Inflammatory macrophage treated with lipopolysaccharide for 4 hours (primary cell): ENCODE data around the gene CHGA.

Experiments
- DNase-seq: peaks from one replicate; pipeline ENCODE4 v3.0.0-alpha.2; 2020

Gene CHGA

DNA sequence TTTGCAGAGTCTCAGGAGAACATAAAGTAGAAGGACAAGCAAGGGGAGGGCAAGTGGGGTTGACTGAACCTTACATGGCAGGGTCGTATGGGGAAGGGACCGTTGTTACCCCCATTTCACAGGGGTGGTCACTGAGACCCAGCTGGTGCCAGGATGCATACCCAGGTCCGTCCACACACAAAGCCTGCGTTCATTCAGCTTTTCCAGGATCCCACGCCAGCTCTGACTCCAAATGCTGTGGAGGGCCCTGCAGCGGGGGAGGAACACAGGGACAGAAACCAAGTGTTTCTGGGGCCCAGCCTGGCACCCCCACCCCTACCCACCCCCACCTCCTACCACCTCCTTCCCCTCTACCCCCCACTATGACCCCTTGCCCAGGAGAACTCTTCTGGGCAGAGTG is 16.5 kb upstream of the CHGA start:
- no peak for DNase-seq

DNA sequence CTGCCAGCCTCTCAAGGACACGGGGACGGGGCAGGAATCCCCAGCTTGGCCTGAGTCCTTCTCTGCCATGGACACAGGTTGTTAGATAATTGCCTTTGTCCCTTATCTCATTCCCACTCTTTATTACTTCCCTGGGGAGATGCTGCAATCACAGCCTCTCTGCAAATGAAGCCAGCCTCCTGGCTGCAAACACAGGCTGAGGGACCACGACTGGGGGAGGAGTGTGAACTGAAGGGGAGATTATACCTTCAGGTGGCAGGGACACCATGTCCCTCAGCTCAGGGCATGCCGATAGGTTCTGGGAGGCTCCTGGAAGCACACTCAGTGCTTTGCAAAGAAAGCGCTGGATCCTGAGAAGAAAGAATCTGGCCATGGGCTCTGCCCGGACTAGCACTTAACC is 16.1 kb upstream of the CHGA start:
- DNase-seq: no peak

DNA sequence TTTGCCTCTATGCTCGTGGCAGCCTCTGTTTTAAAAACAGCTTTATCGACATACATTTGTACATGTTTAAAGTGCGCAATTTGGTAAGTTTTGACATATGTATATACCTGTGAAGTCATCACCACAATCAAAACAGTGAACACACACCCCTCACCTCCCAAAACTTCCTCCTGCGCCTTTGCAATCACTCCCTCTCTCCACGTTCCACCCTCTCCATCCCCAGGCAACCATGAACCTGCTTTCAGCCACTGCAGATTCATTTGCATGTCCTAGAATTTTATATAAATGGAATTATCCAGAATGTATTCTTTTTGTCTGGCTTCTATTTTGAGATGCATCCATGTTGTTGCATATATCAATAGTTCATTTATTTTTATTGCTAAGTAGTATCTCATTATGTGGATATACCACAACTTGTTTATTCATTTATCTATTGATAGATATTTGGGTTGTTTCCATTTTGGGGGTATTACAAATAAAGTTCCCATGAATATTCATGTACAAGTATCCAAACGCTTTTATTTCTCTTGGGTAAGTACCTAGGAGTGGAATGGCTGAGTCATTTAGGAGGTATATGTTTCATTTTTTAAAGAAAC is 15.5 kb upstream of the CHGA start:
- DNase-seq: no peak

DNA sequence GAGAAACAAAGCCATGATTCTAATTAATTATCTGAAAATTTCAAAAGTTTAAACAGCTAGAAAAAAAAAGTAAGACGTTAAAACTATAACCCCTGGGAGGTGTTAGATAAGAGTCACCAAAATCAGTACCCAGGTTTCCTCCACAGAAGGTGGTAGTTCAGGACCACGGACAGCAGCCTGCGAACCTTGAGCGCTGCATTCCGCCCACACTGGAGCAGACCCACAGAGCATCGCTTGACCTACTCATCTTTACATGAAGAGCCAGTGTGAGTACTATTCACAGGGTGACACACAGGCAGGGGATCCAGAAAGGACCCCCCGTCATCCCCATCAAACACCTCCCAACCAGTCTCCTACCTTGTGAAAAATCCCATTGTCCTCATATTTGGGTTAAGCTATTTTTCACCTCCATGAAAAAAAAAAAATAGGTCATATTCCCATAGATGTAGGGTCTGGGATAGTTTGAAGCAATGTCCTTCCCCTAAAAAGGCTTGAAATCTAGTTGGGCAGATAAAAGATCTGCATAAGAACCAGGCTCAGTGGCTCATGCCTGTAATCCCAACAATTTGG is 8.8 kb upstream of the CHGA start:
- DNase-seq: peak; percentile 23

DNA sequence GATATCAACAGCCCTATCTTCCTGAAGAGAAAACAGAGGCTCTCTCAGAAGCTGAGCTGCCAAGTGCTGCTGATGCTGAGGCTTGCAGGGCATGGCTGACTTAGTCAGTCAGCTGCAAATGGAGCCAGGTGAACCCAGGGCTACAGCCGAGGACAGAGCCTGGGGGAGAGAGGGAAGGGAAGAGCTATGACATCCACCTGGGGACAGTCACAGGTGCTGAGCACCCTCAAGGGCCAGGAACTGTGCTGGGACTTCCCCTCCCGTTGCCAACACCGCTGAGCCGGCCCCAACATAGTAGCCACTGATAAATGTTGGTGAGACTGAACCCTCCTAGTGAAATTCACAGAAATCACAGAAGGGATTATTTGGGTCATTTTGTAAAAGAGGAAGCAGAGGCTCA is 6.7 kb upstream of the CHGA start:
- no peak for DNase-seq

DNA sequence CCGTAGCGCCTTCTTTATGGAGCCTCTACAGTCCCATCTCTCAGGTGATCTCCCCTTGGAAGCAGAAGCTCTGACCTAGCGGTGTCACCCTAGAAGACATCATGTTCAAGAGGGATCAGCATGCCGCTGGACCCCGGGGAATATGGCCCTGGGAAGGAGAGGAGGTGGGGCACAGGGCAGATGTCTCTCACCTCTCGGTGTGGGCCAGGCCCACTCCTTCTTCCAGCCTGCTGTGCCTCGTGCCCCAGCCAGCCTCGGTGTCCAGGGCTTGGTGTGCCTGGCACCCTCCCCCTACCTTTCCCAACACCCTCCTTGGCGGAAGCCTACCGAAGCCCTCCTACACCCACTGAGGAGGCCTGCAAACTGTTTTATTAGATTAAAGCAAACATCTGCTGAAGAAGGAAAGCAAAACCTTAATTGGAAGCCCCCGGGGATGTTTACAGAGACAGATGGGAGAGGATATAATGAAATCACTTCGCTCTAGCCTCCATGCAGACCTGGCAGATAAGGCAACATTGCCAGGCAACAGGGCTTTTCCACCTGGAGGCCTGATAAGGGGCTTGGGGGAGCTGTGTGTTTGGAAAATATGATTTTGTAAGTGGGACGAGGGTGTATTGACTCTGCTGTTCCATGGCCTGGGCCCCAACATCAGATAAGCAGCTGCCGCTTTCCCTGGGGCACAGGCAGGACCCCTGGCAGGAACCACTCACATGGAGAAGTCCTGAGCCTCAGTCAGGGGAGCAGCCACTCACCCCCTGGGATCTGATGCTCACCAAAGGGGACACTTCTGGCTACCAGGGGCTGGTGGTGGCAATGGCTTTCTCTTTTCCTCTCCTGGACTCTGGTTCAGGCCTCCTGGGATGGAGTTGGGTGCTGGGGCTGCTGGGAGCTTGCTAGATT is 5.7 kb upstream of the CHGA start:
- no peak for DNase-seq

DNA sequence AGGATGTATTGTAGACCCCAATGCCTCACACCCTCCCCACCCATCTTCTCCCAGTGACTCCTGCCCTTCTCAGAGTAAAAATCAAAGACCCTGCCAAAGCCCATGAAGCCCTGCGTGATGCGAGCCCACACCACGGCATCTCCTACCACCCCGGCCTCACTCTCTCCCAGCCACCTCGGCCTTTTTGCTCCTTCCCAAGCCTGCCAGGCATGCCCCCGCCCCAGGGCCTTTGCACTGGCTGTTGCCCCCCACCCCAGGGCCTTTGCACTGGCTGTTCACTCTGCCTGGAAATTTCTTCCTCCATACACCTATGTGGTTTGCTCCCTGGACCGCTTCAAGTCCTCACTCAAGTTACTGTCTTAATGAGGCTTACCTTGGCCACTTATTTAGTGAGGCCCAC is 5.0 kb upstream of the CHGA start:
- no peak for DNase-seq

DNA sequence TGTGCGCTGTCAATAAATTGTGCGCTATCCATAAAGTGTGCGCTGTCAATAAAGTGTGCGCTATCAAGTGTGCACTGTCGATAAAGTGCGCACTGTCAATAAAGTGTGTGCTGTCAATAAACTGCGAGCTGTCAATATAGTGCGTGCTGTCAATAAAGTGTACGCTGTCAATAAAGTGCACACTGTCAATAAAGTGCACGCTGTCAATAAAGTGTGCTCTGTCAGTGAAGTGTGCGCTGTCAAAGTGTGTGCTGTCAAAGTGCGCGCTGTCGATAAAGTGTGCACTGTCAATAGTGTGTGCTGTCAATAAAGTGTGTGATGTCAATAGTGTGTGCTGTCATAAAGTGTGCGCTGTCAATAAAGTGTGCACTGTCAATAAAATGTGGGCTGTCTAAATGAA is 2.9 kb upstream of the CHGA start:
- no peak for DNase-seq

DNA sequence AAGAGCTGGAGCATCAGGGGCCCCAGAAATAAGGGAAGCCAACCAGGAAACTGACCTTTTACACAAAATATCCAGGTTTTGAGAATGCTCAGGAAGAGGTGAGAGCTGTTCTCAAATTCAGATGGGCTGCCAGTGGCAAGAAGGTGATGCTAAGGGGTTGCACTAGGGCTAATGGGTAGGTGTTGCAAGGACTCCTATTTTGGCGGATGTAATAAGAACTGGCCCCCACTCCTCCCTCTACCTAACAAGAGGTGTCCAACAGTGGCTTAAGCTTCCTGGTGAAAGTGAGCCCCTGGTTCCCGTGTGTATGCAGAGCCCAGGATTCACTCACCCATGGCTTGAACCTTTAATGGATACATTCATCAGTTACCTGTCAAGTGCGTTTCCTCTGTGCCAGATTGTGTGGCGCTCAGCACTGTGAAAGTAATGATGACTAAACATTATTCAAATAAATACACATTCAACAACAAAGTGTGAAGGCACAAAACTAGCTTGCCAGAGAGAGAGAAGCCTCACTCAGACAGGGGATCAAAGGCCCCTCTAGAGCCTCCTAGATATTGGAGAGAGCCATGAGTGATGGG is 705 bp upstream of the CHGA start:
- DNase-seq: no peak

DNA sequence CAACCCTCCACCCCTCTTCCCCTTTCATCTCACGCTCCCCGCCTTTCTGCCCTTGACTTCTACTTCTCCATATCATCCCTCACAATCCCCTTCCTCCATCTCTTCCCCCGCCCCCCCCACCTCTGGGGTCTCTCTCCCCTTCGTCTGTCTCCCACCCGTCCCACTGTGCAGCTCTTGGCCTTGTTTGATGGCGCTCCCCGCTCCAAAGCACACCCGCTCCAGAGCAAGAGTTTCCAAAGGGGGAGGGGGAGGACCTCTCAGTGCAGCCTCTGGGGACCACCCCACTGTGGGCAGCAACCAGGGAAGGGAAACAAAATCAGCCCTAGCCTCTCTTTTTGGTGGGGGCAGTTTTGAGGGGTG is 774 bp downstream of the CHGA start:
- no peak for DNase-seq

DNA sequence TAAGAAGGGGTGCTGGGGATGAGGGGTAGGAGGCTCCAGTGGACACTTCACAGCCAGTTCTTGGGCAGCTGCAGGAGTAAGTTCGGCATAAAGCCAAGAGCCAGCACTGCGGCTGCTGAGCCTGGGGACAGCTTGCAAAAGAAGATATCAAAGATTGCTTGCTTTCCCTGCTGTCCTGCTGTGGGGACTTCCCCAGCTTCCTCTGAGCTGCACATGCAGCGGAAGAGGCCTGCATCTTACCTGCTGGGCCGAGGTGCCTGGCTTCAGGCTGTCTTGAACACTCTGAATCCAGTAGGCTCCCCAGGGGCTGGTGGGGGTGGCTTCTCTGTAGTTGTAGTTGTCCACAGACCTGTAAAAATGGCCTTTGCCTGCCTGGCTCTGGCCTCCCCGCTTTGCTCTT is 1.3 kb downstream of the CHGA start:
- DNase-seq: no peak

DNA sequence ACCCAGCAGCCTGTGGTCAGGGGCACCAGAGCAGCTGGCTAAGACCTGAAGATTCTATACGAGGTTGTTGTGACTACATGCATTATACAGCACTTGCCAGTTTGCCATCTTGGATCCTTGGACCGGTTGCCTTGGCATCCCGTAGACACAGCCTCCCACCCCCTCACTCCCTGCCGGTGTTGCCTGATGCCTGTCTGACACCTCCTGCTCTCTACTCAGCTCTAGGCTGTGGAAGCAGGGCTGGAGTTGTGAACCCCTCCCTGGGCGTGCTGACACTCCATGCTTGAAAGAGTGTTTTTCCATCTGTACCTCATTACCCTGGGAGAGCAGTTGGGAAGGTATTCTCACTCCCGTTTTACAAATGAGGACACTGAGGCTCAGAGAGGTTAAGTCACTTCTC is 2.5 kb downstream of the CHGA start:
- no peak for DNase-seq

DNA sequence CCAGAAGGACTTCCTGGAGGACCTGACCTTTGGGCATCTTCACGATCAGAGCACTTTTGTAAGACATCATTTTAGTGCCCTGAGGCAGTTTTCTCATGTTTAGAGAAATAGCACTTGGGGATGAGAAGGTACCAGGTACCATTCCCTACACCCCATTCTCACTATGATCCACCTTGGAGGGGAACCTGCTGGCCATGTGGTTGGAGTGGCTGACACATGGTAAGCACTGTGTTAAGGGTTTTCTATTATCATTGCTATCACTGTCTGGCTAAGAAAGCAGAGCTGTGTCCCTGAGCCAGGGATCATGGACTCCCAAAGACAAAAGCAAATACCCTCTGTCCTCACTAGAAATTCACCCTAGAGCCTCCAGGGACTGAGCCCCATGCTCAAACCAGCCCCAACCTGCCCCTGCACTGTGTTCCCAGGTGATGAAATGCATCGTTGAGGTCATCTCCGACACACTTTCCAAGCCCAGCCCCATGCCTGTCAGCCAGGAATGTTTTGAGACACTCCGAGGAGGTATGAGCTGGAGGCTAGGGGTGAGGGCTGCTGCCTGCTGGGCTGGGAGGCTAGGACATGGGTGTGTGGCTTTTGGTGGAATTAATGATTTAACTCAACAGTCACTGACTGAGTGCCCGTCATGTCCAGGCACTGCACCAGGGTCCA is 3.4 kb downstream of the CHGA start:
- DNase-seq: no peak

DNA sequence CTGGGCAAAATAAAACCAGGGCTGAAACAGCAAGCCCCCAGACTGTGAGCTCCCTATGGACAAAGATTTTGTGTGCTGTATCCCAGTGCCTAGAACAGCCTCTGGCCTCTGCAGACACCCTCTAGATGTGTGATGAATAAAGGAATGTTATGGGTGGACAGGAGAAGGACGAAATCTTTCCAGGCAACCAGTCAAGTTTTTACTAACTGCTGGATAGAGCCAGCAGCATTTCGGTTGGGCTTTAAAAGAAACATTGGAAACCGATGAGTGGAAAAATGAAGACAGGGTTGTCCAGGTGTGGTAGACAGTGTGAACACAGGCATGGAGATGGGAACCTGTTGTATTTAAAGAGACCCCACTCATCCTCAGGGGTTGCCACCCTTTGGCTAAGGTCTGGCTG is 4.0 kb downstream of the CHGA start:
- no peak for DNase-seq

DNA sequence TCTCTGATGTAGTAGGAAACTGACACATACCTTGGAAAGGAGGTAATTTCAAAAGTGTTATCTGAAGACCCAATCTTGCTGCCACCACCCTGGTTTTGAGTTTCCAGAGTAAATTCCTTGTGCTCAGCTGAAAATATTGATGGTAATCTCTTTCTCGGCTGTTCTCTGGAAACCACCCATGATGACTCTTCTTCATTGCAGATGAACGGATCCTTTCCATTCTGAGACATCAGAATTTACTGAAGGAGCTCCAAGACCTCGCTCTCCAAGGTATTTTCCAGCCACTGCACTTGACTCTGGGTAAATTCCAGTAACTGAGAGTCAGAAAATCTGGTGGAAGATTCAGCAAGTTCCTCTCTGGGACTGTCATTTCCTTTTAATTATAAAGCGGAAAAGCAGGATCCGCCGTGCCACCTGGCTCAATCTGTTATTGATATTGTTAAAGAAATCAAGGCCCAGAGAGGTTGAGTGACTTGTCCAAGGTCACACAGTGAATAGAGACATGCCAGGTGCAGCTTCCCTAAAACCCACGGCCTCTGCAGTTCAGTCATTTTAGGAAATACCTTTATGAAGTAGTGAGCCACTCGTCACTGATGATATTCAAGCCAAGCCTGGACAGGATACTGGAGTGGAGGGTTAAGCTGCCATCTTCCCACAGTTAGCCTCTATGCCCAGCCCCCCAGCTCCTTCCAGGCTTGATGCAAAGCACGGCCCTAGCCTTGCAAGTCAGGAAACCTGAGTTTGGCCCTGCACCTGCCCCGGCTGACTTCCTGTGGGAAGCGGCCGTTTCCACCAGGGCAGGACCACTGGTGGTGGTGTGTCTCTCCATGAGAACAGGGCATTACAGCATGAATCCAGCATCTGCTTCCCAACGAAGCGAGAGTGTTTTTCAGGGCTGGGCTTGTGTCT is 4.7 kb downstream of the CHGA start:
- no peak for DNase-seq

DNA sequence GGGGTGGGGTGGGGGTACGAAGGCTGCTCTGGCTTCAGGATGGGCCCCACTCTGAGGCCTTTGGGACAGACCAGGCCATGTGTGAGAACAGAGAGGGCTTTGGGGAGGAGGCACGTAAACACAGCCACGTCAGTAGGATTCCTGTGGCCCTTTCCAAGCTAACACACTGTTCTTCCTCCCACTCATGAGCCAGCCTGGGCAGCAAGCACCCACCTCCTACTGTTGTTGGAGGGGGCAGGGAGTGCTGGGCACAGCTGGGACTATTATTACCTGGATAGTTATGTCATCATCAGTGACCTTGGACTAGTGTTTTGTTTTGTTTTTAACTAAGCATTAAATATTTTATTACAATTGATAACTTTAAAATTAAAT is 5.3 kb downstream of the CHGA start:
- no peak for DNase-seq

DNA sequence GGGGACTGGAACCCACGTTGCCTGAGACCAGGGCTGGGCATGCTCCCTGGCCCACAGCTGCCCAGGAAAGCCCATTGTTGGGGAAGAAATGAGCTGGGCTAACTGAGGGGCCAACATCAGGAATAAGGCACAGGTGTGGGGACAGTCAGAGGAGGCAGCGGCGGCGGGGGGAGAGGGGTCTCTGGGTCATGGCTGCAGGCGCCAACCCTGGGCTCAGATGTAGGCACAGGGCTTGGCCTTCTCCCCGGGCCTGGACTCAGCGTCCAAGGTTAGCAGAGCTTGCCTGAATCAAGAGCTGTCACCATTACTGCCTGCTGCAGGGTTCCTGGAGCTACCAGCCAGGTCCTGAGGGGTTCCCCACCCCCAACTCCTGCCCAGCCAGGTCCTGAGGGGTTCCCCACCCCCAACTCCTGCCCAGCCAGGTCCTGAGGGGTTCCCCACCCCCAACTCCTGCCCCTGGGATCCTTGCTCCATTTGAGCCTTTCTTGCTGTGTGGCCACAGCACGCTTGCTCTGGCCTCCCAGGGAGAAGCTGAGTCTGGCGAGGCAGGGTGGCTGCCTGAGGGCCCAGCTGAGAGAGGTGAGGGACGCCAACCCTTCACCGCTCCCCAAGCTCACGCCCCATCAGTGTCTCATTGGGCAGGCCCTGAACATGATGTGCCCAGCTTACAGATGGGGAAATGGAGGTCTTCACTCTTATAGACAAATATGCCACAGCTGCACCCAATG is 6.2 kb downstream of the CHGA start:
- DNase-seq: no peak

DNA sequence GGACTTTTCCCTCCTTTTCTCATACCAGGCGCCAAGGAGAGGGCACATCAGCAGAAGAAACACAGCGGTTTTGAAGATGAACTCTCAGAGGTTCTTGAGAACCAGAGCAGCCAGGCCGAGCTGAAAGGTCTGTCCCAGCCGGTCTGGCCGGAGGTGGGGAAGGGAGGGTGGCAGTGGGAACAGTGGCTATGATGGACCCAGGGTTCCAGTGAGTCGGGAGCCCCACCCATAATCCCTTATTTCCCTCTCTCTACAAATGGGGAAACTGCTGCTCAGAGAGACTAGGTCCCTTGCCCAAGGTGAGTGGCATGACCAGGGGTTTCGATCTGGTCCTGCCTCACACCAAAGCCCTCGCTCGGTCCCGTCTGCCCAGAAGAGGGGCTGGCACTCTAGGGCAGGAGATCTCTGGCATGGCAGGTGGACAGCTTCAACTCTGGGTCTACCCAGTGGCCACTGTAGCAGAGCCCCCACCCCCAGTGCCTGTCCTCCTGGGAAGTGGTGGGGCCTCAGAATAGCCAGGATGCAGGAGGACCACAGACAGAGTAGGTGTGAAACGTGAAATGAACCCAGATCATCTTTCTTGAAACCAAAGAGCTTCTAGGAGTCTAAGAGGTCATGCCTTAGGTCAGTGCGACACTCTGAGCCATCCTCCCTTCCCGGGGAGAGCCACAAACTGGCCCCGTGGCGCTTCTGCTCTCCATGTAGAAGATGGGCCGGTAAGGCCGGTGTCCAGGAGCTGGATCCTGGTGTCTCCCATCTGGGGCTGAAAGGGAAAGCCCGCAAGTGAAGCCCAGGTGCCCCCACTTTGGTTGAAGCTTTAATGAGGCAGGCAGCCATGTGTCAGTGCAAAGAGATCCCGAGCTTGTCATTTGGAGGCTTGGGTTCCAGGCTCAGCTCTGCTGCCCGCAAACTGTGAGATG is 7.0 kb downstream of the CHGA start:
- no peak for DNase-seq

DNA sequence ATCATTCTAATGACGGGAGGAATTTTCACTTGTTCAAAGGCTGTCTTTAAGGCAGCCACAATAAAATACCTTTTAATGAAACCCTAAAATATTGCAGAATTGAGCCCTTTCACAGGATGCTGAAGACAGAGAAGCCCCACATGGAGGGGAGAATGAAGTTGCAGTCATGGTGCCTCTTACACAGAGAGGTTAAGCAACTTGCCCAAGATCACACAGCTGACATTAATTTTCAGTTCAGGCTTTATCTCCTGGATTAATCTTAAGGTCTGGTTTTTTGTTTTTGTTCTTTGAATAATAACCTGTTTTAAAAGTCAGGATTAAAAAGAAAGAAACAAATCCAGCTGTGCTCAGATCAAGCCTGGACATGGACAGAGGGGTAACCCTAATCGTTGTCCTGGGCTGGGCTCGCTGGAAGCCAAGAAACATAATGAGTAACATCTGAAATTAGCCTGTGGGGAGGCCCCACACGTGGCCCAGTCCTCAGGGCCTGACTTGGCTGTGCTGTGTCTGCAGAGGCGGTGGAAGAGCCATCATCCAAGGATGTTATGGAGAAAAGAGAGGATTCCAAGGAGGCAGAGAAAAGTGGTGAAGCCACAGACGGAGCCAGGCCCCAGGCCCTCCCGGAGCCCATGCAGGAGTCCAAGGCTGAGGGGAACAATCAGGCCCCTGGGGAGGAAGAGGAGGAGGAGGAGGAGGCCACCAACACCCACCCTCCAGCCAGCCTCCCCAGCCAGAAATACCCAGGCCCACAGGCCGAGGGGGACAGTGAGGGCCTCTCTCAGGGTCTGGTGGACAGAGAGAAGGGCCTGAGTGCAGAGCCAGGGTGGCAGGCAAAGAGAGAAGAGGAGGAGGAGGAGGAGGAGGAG is 8.0 kb downstream of the CHGA start:
- no peak for DNase-seq
